ENCODE data around the gene FMNL1.

DNA sequence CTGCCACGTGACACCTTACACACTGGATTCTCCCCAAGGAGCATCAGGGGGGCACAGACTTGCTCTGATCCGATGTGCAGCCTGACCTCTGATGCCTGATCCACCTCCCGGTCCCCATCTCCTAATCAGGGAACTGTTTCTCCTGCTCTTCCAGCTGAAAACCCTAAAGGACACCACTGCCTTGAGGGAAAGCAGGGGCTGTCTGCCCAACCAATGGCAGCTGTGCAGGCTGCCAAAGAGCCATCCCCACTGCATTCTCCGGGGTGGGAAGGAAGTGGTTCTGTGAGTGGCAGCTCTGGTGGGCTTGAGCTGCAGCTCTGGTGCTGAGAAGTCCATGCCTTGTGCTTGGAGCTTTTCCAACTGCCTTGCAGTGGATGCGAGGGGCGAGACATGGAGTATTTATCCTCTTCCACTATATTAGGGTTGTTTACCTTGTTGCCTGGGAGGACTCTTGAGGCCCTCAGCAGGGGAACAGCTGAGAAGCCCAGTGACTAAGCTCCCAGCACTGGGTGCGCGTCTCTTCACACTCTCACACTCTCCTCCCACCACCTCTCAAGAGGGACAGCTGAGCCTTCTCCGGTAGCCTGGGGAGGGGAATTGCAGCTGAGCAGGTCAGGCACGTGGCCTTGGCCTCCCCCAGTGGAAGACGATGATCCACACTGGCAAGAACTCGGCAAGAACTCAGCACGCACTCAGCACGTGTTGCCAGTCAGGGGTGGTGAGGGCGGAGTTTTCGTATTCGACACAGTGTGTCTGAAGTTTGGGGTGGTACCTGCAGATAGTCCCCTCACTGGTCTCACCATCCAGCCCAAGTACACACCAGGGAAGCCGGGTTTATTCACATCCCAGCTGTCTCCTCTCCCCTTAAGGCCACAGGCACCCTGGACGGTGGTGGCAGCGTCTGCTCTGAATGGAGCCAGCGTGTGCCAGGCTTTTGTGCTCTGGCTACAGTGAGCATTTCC lies 61.3 kb downstream of the FMNL1 start:
- TF ChIP-seq, protein P1, sequence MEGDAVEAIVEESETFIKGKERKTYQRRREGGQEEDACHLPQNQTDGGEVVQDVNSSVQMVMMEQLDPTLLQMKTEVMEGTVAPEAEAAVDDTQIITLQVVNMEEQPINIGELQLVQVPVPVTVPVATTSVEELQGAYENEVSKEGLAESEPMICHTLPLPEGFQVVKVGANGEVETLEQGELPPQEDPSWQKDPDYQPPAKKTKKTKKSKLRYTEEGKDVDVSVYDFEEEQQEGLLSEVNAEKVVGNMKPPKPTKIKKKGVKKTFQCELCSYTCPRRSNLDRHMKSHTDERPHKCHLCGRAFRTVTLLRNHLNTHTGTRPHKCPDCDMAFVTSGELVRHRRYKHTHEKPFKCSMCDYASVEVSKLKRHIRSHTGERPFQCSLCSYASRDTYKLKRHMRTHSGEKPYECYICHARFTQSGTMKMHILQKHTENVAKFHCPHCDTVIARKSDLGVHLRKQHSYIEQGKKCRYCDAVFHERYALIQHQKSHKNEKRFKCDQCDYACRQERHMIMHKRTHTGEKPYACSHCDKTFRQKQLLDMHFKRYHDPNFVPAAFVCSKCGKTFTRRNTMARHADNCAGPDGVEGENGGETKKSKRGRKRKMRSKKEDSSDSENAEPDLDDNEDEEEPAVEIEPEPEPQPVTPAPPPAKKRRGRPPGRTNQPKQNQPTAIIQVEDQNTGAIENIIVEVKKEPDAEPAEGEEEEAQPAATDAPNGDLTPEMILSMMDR (IDR thresholded peaks at IDR 0.05): no peak
- no peak for TF ChIP-seq POLR2A (IDR thresholded peaks at IDR 0.05)
